Erythroblast (primary cell): ENCODE results near the gene RGS14.

Source experiments
- GATA1 ChIP-seq: IDR thresholded peaks from 2 replicates; pipeline ENCODE4 v1.6.1; 2011; ENCODE audit warnings: low read depth, mild to moderate bottlenecking, control low read depth, low read length, moderate library complexity
- POLR2A ChIP-seq: IDR thresholded peaks from 2 replicates; pipeline ENCODE4 v1.6.1; 2011; ENCODE audit warnings: mild to moderate bottlenecking, low read length

DNA sequence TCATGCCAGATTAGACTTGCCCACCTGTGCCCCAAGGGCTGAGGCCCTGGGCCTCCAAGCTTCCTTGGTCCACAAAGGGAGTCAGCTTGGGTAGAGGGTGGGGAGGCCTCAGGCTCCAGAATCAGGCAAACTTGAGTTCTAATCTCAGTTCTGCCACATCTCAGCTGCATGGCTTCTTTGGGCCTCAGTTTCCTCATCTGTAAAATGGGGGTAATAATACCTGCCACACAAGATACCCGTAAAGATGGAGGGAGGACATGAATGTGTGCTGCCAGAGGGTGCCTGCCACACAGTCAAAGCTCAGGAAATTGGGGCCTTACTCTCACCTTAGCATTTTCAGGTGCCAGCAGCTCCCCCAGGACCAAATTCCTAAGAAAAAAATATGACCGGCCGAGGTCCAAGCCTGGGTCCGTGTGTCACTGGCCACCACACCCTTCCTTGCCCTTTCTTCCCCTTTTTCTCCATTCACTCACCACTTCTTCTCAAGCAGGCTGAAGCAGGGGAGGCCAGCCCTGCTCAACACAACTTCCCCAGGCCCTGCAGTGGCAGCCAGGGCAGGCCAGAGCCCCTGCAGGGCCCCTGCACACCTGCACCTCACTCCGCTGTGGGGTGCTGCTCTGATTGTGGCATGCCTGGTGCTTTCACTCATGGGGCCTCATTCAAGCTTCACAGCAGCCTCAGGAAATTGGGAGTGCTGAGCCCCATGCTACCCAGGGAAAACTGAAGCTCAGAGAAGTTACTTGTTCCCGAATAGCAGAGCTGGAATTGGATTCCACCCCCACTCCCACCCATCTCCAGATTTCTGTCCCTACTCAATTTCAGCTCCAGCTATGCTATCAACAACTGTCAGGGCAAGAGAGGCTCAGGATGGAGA lies 3.9 kb downstream of the RGS14 start:
- TF ChIP-seq POLR2A (no peak), GATA1 (no peak)
